ENCODE data around the gene AURKAIP1.

Gene AURKAIP1

DNA sequence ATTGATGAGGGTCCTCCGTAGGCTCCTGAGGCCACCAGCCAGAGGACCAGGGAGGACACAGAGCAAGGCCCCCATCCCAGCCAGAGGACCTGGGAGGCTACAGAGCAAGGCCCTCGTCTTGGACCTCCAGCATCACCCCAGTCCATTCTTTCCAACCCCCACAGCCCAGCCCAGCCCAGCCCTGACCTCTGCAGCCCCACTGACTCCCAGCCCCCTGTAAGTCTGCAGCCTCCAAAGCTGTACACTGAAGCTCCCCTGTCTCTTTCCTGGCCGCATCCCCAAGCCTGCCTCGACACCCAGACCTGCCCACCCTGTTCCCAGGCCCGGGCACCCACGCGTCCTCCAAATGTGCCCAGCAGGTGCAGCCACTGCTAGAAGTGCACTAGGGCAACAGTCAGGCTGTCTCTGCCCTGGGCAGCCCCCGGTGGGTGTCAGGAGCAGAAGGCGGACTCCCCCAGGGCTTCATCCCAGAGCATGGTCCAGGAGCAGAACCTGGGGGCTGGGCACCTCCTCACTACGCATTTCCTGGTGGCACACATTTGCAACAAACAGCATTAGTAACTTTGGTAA is 27.9 kb downstream of the AURKAIP1 start:
- peaks cover 15% of the 10 kb centered on the region for H3K79me1 ChIP-seq (replicated peaks; ENCODE audit: low read length, poor library complexity, severe bottlenecking)
- 91% methylated on average over 10 of the region's 10 CpGs for WGBS
- H3K18ac ChIP-seq (ENCODE audit: low read depth in 1 of 2, low read length in 2 of 2): peak overlapping the region in 1 of 2 experiments; percentile 16
- no peak overlapping the region for H2AK5ac ChIP-seq (ENCODE audit: low read length, severe bottlenecking)
- H2AFZ ChIP-seq (ENCODE audit: low read depth, low read length): no peak overlapping the region
- H3K27ac ChIP-seq (ENCODE audit: low read length, poor library complexity, severe bottlenecking): no peak overlapping the region
- no peak overlapping the region for H3K14ac ChIP-seq (ENCODE audit: low read length in 2 of 2)
- H3K4me2 ChIP-seq (ENCODE audit: low read length, poor library complexity, severe bottlenecking): peak overlapping the region; percentile 96
- no peak overlapping the region for H2BK15ac ChIP-seq (ENCODE audit: low read depth, poor library complexity, severe bottlenecking)
- no peak overlapping the region for H3K23ac ChIP-seq (ENCODE audit: low read length in 2 of 2)
- H3K4me1 ChIP-seq (ENCODE audit: control insufficient read depth, insufficient read depth, low read depth, low read length): peaks cover 70% of the 10 kb centered on the region
- H2BK12ac ChIP-seq (ENCODE audit: low read length in 2 of 2): peak overlapping the region in 1 of 2 experiments; percentile 2
- no peak overlapping the region for H3K4ac ChIP-seq (ENCODE audit: low read depth in 1 of 2, low read length in 2 of 2)
- no peak for DNase-seq
- peak overlapping the region; percentile 89 for H3K9ac ChIP-seq (ENCODE audit: low read length)
- H3K9me3 ChIP-seq (ENCODE audit: control insufficient read depth, low read length): no peaks in the 10 kb centered on the region
- peak overlapping the region in 1 of 2 experiments; percentile 91 for H3K4me3 ChIP-seq (ENCODE audit: insufficient read depth in 1 of 2, low read depth in 1 of 2, low read length in 2 of 2)
- H4K91ac ChIP-seq (ENCODE audit: low read length): no peak overlapping the region
- H2BK5ac ChIP-seq (ENCODE audit: low read depth, low read length, poor library complexity, severe bottlenecking): no peak overlapping the region
- no peak overlapping the region for H2BK120ac ChIP-seq (ENCODE audit: low read depth, low read length)
- H3K27me3 ChIP-seq (ENCODE audit: control insufficient read depth in 1 of 2, insufficient read depth in 1 of 2, low read length in 2 of 2): no peaks in the 10 kb centered on the region
- H3K36me3 ChIP-seq (ENCODE audit: control insufficient read depth in 1 of 2, insufficient read depth in 2 of 2, low read depth in 1 of 2, low read length in 2 of 2): peaks cover 5 to 37% of the 10 kb centered on the region in 2 experiments
- H4K8ac ChIP-seq (ENCODE audit: low read length): no peak overlapping the region

DNA sequence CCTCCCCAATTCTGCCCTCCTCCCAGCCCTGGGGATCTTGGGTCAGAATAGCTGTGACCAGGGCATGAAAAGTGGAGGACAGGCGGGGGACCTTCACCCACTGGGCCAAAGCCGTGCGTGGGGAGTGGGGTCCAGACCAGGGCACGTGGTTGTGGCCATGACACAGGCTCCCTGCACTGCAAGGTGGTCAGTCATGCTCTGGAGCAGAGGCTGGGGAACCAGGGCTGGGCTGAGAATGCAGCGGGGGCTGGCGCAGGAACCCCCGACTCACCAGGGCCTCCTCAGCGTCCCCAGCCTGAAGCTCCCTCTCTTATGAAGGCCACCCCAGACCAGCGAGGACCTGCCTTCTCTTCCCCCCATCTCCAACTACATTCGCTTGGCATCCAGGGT is 28.5 kb downstream of the AURKAIP1 start:
- Histone ChIP-seq H4K91ac (ENCODE audit: low read length) (peak overlapping the region; percentile 79), H3K14ac (ENCODE audit: low read length in 2 of 2) (peak overlapping the region in 1 of 2 experiments; percentile 76), H3K36me3 (ENCODE audit: control insufficient read depth in 1 of 2, insufficient read depth in 2 of 2, low read depth in 1 of 2, low read length in 2 of 2) (peaks cover 5 to 40% of the 10 kb centered on the region in 2 experiments), H3K4me3 (ENCODE audit: insufficient read depth in 1 of 2, low read depth in 1 of 2, low read length in 2 of 2) (peak overlapping the region in 1 of 2 experiments; percentile 91), H2BK5ac (ENCODE audit: low read depth, low read length, poor library complexity, severe bottlenecking) (no peak overlapping the region), H3K23ac (ENCODE audit: low read length in 2 of 2) (peak overlapping the region in 1 of 2 experiments; percentile 53), H2AK5ac (ENCODE audit: low read length, severe bottlenecking) (no peak overlapping the region), H3K79me1 (replicated peaks; ENCODE audit: low read length, poor library complexity, severe bottlenecking) (peaks cover 17% of the 10 kb centered on the region), H3K9ac (ENCODE audit: low read length) (peak overlapping the region; percentile 89), H3K4me2 (ENCODE audit: low read length, poor library complexity, severe bottlenecking) (no peak overlapping the region), H2BK12ac (ENCODE audit: low read length in 2 of 2) (peak overlapping the region in 1 of 2 experiments; percentile 85), H2BK15ac (ENCODE audit: low read depth, poor library complexity, severe bottlenecking) (no peak overlapping the region), H3K18ac (ENCODE audit: low read depth in 1 of 2, low read length in 2 of 2) (no peak overlapping the region), H3K4me1 (ENCODE audit: control insufficient read depth, insufficient read depth, low read depth, low read length) (peaks cover 67% of the 10 kb centered on the region), H2BK120ac (ENCODE audit: low read depth, low read length) (no peak overlapping the region), H4K8ac (ENCODE audit: low read length) (no peak overlapping the region), H3K27ac (ENCODE audit: low read length, poor library complexity, severe bottlenecking) (no peak overlapping the region), H3K4ac (ENCODE audit: low read depth in 1 of 2, low read length in 2 of 2) (peak overlapping the region in 1 of 2 experiments; percentile 35), H2AFZ (ENCODE audit: low read depth, low read length) (no peak overlapping the region), H3K9me3 (ENCODE audit: control insufficient read depth, low read length) (no peaks in the 10 kb centered on the region), H3K27me3 (ENCODE audit: control insufficient read depth in 1 of 2, insufficient read depth in 1 of 2, low read length in 2 of 2) (no peaks in the 10 kb centered on the region)
- no peak for DNase-seq
- 97% methylated on average over 10 of the region's 10 CpGs for WGBS

GRCh38 chr1:1345860-1346500 is 29.0 kb downstream of the AURKAIP1 start:
- H3K4me1 ChIP-seq (ENCODE audit: control insufficient read depth, insufficient read depth, low read depth, low read length): peaks cover 67% of the 10 kb centered on the region
- no peak overlapping the region for H3K4me2 ChIP-seq (ENCODE audit: low read length, poor library complexity, severe bottlenecking)
- no peak overlapping the region for H2AFZ ChIP-seq (ENCODE audit: low read depth, low read length)
- WGBS: 95% methylated on average over 11 of the region's 12 CpGs
- H3K36me3 ChIP-seq (ENCODE audit: control insufficient read depth in 1 of 2, insufficient read depth in 2 of 2, low read depth in 1 of 2, low read length in 2 of 2): peaks cover 11 to 44% of the 10 kb centered on the region in 2 experiments
- H3K14ac ChIP-seq (ENCODE audit: low read length in 2 of 2): peak overlapping the region in 1 of 2 experiments; percentile 71
- H3K18ac ChIP-seq (ENCODE audit: low read depth in 1 of 2, low read length in 2 of 2): no peak overlapping the region
- peak overlapping the region in 1 of 2 experiments; percentile 53 for H3K23ac ChIP-seq (ENCODE audit: low read length in 2 of 2)
- H3K4ac ChIP-seq (ENCODE audit: low read depth in 1 of 2, low read length in 2 of 2): peak overlapping the region in 1 of 2 experiments; percentile 35
- no peak overlapping the region for H2BK12ac ChIP-seq (ENCODE audit: low read length in 2 of 2)
- H3K27ac ChIP-seq (ENCODE audit: low read length, poor library complexity, severe bottlenecking): no peak overlapping the region
- no peak overlapping the region for H2BK15ac ChIP-seq (ENCODE audit: low read depth, poor library complexity, severe bottlenecking)
- peak overlapping the region; percentile 89 for H3K9ac ChIP-seq (ENCODE audit: low read length)
- no peaks in the 10 kb centered on the region for H3K9me3 ChIP-seq (ENCODE audit: control insufficient read depth, low read length)
- peak overlapping the region; percentile 65 for H2AK5ac ChIP-seq (ENCODE audit: low read length, severe bottlenecking)
- peak overlapping the region; percentile 78 for H4K91ac ChIP-seq (ENCODE audit: low read length)
- DNase-seq: no peak
- H3K79me1 ChIP-seq (replicated peaks; ENCODE audit: low read length, poor library complexity, severe bottlenecking): peaks cover 21% of the 10 kb centered on the region
- no peaks in the 10 kb centered on the region for H3K27me3 ChIP-seq (ENCODE audit: control insufficient read depth in 1 of 2, insufficient read depth in 1 of 2, low read length in 2 of 2)
- no peak overlapping the region for H2BK120ac ChIP-seq (ENCODE audit: low read depth, low read length)
- no peak overlapping the region for H2BK5ac ChIP-seq (ENCODE audit: low read depth, low read length, poor library complexity, severe bottlenecking)
- H4K8ac ChIP-seq (ENCODE audit: low read length): no peak overlapping the region
- H3K4me3 ChIP-seq (ENCODE audit: insufficient read depth in 1 of 2, low read depth in 1 of 2, low read length in 2 of 2): peak overlapping the region in 1 of 2 experiments; percentile 91

- no peak overlapping the region for H4K8ac ChIP-seq (ENCODE audit: low read length)
- H3K27ac ChIP-seq (ENCODE audit: low read length, poor library complexity, severe bottlenecking): no peak overlapping the region
- H3K23ac ChIP-seq (ENCODE audit: low read length in 2 of 2): no peak overlapping the region
- peak overlapping the region; percentile 90 for H4K91ac ChIP-seq (ENCODE audit: low read length)
- peak overlapping the region; percentile 10 to 14 for H2BK12ac ChIP-seq (ENCODE audit: low read length in 2 of 2)
- peak overlapping the region; percentile 46 for H3K4me2 ChIP-seq (ENCODE audit: low read length, poor library complexity, severe bottlenecking)
- H3K9me3 ChIP-seq (ENCODE audit: control insufficient read depth, low read length): no peaks in the 10 kb centered on the region
- no peaks in the 10 kb centered on the region for H3K27me3 ChIP-seq (ENCODE audit: control insufficient read depth in 1 of 2, insufficient read depth in 1 of 2, low read length in 2 of 2)
- no peak overlapping the region for H2BK5ac ChIP-seq (ENCODE audit: low read depth, low read length, poor library complexity, severe bottlenecking)
- WGBS: 92% methylated on average over 16 of the region's 16 CpGs
- H3K9ac ChIP-seq (ENCODE audit: low read length): peak overlapping the region; percentile 89
- peaks cover 17 to 50% of the 10 kb centered on the region in 2 experiments for H3K36me3 ChIP-seq (ENCODE audit: control insufficient read depth in 1 of 2, insufficient read depth in 2 of 2, low read depth in 1 of 2, low read length in 2 of 2)
- H2AK5ac ChIP-seq (ENCODE audit: low read length, severe bottlenecking): peak overlapping the region; percentile 85
- H3K79me1 ChIP-seq (replicated peaks; ENCODE audit: low read length, poor library complexity, severe bottlenecking): peaks cover 27% of the 10 kb centered on the region
- no peak overlapping the region for H2BK15ac ChIP-seq (ENCODE audit: low read depth, poor library complexity, severe bottlenecking)
- H3K18ac ChIP-seq (ENCODE audit: low read depth in 1 of 2, low read length in 2 of 2): peak overlapping the region in 1 of 2 experiments; percentile 18
- no peak overlapping the region for H2AFZ ChIP-seq (ENCODE audit: low read depth, low read length)
- peak overlapping the region in 1 of 2 experiments; percentile 77 for H3K14ac ChIP-seq (ENCODE audit: low read length in 2 of 2)
- peak overlapping the region in 1 of 2 experiments; percentile 91 for H3K4me3 ChIP-seq (ENCODE audit: insufficient read depth in 1 of 2, low read depth in 1 of 2, low read length in 2 of 2)
- H2BK120ac ChIP-seq (ENCODE audit: low read depth, low read length): no peak overlapping the region
- H3K4me1 ChIP-seq (ENCODE audit: control insufficient read depth, insufficient read depth, low read depth, low read length): peaks cover 71% of the 10 kb centered on the region
- peak overlapping the region in 1 of 2 experiments; percentile 64 for H3K4ac ChIP-seq (ENCODE audit: low read depth in 1 of 2, low read length in 2 of 2)
- DNase-seq: no peak
These were observed 29.6 kb downstream of the AURKAIP1 start for GRCh38 chr1:1345384-1345783.

Measured in mesenchymal stem cell (in vitro differentiated cells and primary cell).